ENCODE measurements around the gene SEMA7A. TPM values are rescaled to one million over a fixed set of nuclear protein-coding genes. Genes with fewer than 3 reads are reported as not detected.

Gene SEMA7A
- total and polyA plus RNA-seq, 9 of the 15 experiments (the other 6 are each of a cell fraction or from before 2014, with no cell fraction given), result 0.04 to 8.2 (median 5.4) TPM; not detected in 1

DNA sequence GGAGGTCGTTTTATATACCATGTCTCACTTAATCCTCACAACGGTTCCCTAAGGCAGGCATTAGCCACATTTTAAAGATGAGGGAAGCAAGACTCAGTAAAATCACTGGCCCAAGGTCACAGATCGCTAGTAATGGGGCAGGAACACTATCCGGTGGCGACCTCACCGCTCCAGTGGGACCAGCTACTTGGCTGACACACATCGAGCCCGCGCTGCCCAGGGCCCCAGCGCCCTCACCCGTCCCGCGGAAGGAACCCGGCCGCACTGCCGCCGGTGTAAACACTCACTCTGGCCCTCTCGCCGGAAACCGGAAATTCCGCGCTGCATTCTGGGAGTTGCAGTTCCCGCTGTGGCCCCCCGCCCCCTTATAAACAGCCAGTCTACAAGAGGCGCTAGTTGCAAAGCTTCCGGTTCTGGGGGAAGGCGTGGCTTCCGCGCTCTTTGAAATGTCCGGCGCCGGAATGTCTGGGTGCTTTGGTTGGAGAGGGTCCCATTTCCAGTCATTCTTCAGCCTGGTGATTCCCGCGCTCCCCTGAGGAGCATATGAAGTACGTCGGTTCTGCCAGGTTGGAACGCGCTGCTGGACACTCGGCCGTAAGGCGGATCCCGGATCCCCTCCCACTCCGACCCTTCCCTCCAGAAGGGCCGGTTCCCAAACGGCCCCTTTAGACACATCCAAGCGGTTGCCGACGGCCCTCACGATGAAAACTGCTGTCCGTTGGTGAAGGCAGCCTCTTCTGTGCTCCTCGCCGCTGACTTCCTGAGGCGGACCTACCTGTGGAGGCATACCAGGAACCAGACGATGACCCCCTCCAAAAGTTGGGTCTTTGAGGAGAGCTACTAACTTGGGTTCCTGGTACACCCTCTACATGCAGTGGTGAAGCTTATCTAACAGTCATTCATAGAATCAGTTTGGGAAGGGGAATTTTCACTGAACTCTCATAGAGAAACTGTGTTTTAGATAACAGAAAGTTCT lies 27.4 kb upstream of the SEMA7A start, which contains the start of gene UBL7 (continued):
- TF ChIP-seq, protein P1, sequence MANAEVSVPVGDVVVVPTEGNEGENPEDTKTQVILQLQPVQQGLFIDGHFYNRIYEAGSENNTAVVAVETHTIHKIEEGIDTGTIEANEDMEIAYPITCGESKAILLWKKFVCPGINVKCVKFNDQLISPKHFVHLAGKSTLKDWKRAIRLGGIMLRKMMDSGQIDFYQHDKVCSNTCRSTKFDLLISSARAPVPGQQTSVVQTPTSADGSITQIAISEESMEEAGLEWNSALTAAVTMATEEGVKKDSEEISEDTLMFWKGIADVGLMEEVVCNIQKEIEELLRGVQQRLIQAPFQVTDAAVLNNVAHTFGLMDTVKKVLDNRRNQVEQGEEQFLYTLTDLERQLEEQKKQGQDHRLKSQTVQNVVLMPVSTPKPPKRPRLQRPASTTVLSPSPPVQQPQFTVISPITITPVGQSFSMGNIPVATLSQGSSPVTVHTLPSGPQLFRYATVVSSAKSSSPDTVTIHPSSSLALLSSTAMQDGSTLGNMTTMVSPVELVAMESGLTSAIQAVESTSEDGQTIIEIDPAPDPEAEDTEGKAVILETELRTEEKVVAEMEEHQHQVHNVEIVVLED (CRISPR knock-in tag; IDR thresholded peaks at IDR 0.05), result no peak
- TF ChIP-seq, protein P2, sequence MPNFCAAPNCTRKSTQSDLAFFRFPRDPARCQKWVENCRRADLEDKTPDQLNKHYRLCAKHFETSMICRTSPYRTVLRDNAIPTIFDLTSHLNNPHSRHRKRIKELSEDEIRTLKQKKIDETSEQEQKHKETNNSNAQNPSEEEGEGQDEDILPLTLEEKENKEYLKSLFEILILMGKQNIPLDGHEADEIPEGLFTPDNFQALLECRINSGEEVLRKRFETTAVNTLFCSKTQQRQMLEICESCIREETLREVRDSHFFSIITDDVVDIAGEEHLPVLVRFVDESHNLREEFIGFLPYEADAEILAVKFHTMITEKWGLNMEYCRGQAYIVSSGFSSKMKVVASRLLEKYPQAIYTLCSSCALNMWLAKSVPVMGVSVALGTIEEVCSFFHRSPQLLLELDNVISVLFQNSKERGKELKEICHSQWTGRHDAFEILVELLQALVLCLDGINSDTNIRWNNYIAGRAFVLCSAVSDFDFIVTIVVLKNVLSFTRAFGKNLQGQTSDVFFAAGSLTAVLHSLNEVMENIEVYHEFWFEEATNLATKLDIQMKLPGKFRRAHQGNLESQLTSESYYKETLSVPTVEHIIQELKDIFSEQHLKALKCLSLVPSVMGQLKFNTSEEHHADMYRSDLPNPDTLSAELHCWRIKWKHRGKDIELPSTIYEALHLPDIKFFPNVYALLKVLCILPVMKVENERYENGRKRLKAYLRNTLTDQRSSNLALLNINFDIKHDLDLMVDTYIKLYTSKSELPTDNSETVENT (CRISPR knock-in tag; IDR thresholded peaks at IDR 0.05), result no peak
- no peak for TF ChIP-seq NFYB (IDR thresholded peaks at IDR 0.05; ENCODE audit: extremely low read depth, insufficient read length)
- peak; percentile 90 for TF ChIP-seq KDM5B (IDR thresholded peaks at IDR 0.05; ENCODE audit: insufficient replicate concordance, low read depth, low read length)
- TF ChIP-seq IRF2 (CRISPR knock-in tag; IDR thresholded peaks at IDR 0.05), result no peak
- no peak for TF ChIP-seq FOSL1 (tag; conservative IDR thresholded peaks at IDR 0.05)
- TF ChIP-seq ZNF143 (CRISPR knock-in tag; IDR thresholded peaks at IDR 0.05), result peak; percentile 95
- TF ChIP-seq, protein P3, sequence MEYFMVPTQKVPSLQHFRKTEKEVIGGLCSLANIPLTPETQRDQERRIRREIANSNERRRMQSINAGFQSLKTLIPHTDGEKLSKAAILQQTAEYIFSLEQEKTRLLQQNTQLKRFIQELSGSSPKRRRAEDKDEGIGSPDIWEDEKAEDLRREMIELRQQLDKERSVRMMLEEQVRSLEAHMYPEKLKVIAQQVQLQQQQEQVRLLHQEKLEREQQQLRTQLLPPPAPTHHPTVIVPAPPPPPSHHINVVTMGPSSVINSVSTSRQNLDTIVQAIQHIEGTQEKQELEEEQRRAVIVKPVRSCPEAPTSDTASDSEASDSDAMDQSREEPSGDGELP (CRISPR knock-in tag; IDR thresholded peaks at IDR 0.05; ENCODE audit: borderline replicate concordance), result peak; percentile 87; the same call in 1 of the 2 replicates
- no peak for TF ChIP-seq ZNF436 (CRISPR knock-in tag; IDR thresholded peaks at IDR 0.05)
- TF ChIP-seq ZNF830 (CRISPR knock-in tag; IDR thresholded peaks at IDR 0.05), result no peak
- no peak for TF ChIP-seq CUX1 (CRISPR knock-in tag; IDR thresholded peaks at IDR 0.05)
- TF ChIP-seq, protein P4, sequence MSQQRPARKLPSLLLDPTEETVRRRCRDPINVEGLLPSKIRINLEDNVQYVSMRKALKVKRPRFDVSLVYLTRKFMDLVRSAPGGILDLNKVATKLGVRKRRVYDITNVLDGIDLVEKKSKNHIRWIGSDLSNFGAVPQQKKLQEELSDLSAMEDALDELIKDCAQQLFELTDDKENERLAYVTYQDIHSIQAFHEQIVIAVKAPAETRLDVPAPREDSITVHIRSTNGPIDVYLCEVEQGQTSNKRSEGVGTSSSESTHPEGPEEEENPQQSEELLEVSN (IDR thresholded peaks at IDR 0.05; ENCODE audit: borderline replicate concordance in 1 of 2, extremely low read depth in 1 of 2, insufficient read depth in 1 of 2, insufficient read length in 1 of 2, low read depth in 1 of 2, low read length in 1 of 2, poor library complexity in 1 of 2, severe bottlenecking in 1 of 2), result peak; percentile 5 to 47

Data from K562 (cell line).